ENCODE measurements around the gene SYNDIG1.
"Not testable (repeated sequence)": the region's sequence is repeated elsewhere in the genome, so short reads cannot be mapped to it uniquely, and the experiment has no call there.

The SYNDIG1 gene

GRCh38 chr20:24493661-24494459 is 24.4 kb downstream of the SYNDIG1 start:
- DNase-seq, result no peak

- DNase-seq, result no peak
These were observed 25.1 kb downstream of the SYNDIG1 start for GRCh38 chr20:24494460-24494920.

GRCh38 chr20:24495266-24495665 is 25.8 kb downstream of the SYNDIG1 start:
- DNase-seq, result no peak

- DNase-seq, result peak; percentile 2 to 93 (median 49)
These were observed 28.4 kb downstream of the SYNDIG1 start for GRCh38 chr20:24497851-24498250.

GRCh38 chr20:24498641-24499040 is 29.2 kb downstream of the SYNDIG1 start:
- DNase-seq, result no peak

- DNase-seq, result no peak
These were observed 30.0 kb downstream of the SYNDIG1 start for GRCh38 chr20:24499472-24499871.

GRCh38 chr20:24501764-24502556 is 32.5 kb downstream of the SYNDIG1 start:
- DNase-seq, result no peak

- DNase-seq, result no peak
These were observed 33.2 kb downstream of the SYNDIG1 start for GRCh38 chr20:24502661-24503060.

GRCh38 chr20:24503352-24503931 is 34.0 kb downstream of the SYNDIG1 start:
- no peak for DNase-seq

- no peak for DNase-seq
These were observed 35.2 kb downstream of the SYNDIG1 start for GRCh38 chr20:24504331-24505285.

GRCh38 chr20:24506146-24506545 is 36.7 kb downstream of the SYNDIG1 start:
- no peak for DNase-seq

- DNase-seq, result no peak
These were observed 37.3 kb downstream of the SYNDIG1 start for GRCh38 chr20:24506696-24507095.

- no peak for DNase-seq
These were observed 37.9 kb downstream of the SYNDIG1 start for GRCh38 chr20:24507182-24507853.

GRCh38 chr20:24512441-24512840 is 43.0 kb downstream of the SYNDIG1 start:
- DNase-seq, result not testable (repeated sequence)

- DNase-seq, result no peak
These were observed 49.1 kb downstream of the SYNDIG1 start for GRCh38 chr20:24518515-24518914.

GRCh38 chr20:24519476-24519875 is 50.0 kb downstream of the SYNDIG1 start:
- DNase-seq, result no peak

GRCh38 chr20:24521032-24521431 is 51.6 kb downstream of the SYNDIG1 start:
- DNase-seq, result no peak

GRCh38 chr20:24522452-24523330 is 53.3 kb downstream of the SYNDIG1 start:
- DNase-seq, result no peak

GRCh38 chr20:24523661-24524060 is 54.2 kb downstream of the SYNDIG1 start:
- DNase-seq, result no peak

GRCh38 chr20:24528583-24529368 is 59.3 kb downstream of the SYNDIG1 start:
- DNase-seq, result no peak
